ENCODE results near the gene LTBP2. TPM values are rescaled to one million over a fixed set of nuclear protein-coding genes. Genes with fewer than 3 reads are reported as not detected.

The LTBP2 gene
- total RNA-seq, 1 experiment from 2014 or later: 1.5 TPM

GRCh38 chr14:74569387-74569786 lies 42.6 kb downstream of the LTBP2 start (continued):
- TF ChIP-seq REST (IDR thresholded peaks at IDR 0.05; ENCODE audit: low read depth): no peak

GRCh38 chr14:74568911-74569310 lies 43.1 kb downstream of the LTBP2 start:
- Histone ChIP-seq H3K27me3 (ENCODE audit: insufficient read depth, low read length) (no peaks in the 10 kb centered on the region), H3K79me2 (ENCODE audit: insufficient read depth, low read length) (no peaks in the 10 kb centered on the region), H3K4me1 (ENCODE audit: control insufficient read depth in 1 of 2, insufficient read depth in 2 of 2, low read length in 2 of 2) (peaks cover 49 to 79% of the 10 kb centered on the region in 2 experiments), H3K27ac (ENCODE audit: low read depth, low read length) (no peak overlapping the region), H3K9ac (ENCODE audit: low read length) (no peak overlapping the region), H3K4me3 (replicated peaks in 1 of 2; ENCODE audit: low read depth in 1 of 2, low read length in 2 of 2) (no peak overlapping the region), H2AFZ (ENCODE audit: low read depth, low read length, poor library complexity, severe bottlenecking) (no peak overlapping the region), H3K9me2 (ENCODE audit: insufficient read depth) (no peaks in the 10 kb centered on the region), H3K36me3 (ENCODE audit: control insufficient read depth in 1 of 2, insufficient read depth in 2 of 2, low read length in 2 of 2) (no peaks in the 10 kb centered on the region), H3K9me3 (ENCODE audit: control insufficient read depth in 1 of 2, insufficient read depth in 1 of 2, low read depth in 1 of 2, low read length in 2 of 2) (no peaks in the 10 kb centered on the region), H3K4me2 (ENCODE audit: low read length) (no peak overlapping the region), H4K20me1 (ENCODE audit: insufficient read depth) (no peaks in the 10 kb centered on the region)
- RAD21 ChIA-PET (ENCODE audit: low non-redundant PET in 1 of 2, low total read pairs in 2 of 2, uncharacterized antibody in 2 of 2, unreplicated experiment in 2 of 2): no interaction called here
- CTCF ChIA-PET: interaction anchor here (2.0 kb wide), 1 partner anchor 38 kb away, joined by 5 read pairs; no protein-coding TSS in a partner anchor
- intact Hi-C loops (cut with micrococcal nuclease): no loop called here
- POLR2A ChIA-PET: no interaction called here
- TF ChIP-seq POLR2AphosphoS5 (IDR thresholded peaks at IDR 0.05; ENCODE audit: low read depth, low read length) (no peak), TCF7L2 (IDR thresholded peaks at IDR 0.05; ENCODE audit: borderline replicate concordance, extremely low read depth, insufficient read depth, insufficient read length) (no peak), REST (IDR thresholded peaks at IDR 0.05; ENCODE audit: low read depth) (no peak), CTCF (IDR thresholded peaks at IDR 0.05 in 2 of 3, conservative IDR thresholded peaks at IDR 0.05 in 1 of 3; ENCODE audit: borderline replicate concordance in 1 of 3, insufficient read depth in 1 of 3, low read depth in 2 of 3, low read length in 2 of 3) (no peak), ATF3 (IDR thresholded peaks at IDR 0.05) (no peak), SIN3A (IDR thresholded peaks at IDR 0.05; ENCODE audit: low read depth) (no peak), MAX (IDR thresholded peaks at IDR 0.05) (no peak), POLR2A (IDR thresholded peaks at IDR 0.05; ENCODE audit: borderline replicate concordance, extremely low read depth, insufficient read depth, insufficient read length) (no peak), EZH2phosphoT487 (IDR thresholded peaks at IDR 0.05; ENCODE audit: borderline replicate concordance) (no peak), YY1 (IDR thresholded peaks at IDR 0.05; ENCODE audit: extremely low read depth, insufficient replicate concordance, low read depth, low read length) (no peak), SRF (IDR thresholded peaks at IDR 0.05; ENCODE audit: low read depth) (no peak)
- BruUV-seq (replicated peaks): no TSS peak
- ATAC-seq (no peak), DNase-seq (ENCODE audit: low read depth, low spot score) (no peak)
